ENCODE data around the gene BLOC1S1. TPM values are rescaled to one million over a fixed set of nuclear protein-coding genes. Genes with fewer than 3 reads are reported as not detected.

The BLOC1S1 gene
- 10 to 100 TPM; 89.9 to 93.6 TPM for total RNA-seq

GRCh38 chr12:55715833-55716581 lies at the start of gene BLOC1S1:
TSS of gene BLOC1S1 (plus strand) at chr12:55716046. CDS start at chr12:55716052, 6 bp downstream.
- CTCF ChIA-PET: interaction anchor here (0.6 to 2.6 kb wide), 5 partner anchors 9 to 246 kb away, joined by 3 to 16 read pairs (median 6); partner anchors contain the start of gene CD63
- POLR2A ChIA-PET: interaction anchor here (0.7 to 1.1 kb wide), 4 partner anchors 13 to 101 kb away, joined by 3 to 7 read pairs (median 4); partner anchors contain the start of gene SARNP

- ChIA-PET POLR2A (no interaction called here), CTCF (interaction anchor here (0.9 to 1.1 kb wide), 2 partner anchors 11 to 22 kb away, joined by 3 to 4 read pairs; no protein-coding TSS in a partner anchor)
Observed at GRCh38 chr12:55666508-55666907, 49.3 kb upstream of the BLOC1S1 start.

GRCh38 chr12:55670276-55670675 lies 45.6 kb upstream of the BLOC1S1 start:
- ChIA-PET CTCF (interaction anchor here (1.7 kb wide), 1 partner anchor 14 kb away, joined by 9 read pairs; no protein-coding TSS in a partner anchor), POLR2A (no interaction called here)

- ChIA-PET POLR2A (no interaction called here), CTCF (no interaction called here)
Observed at GRCh38 chr12:55671746-55672145, 44.1 kb upstream of the BLOC1S1 start.

GRCh38 chr12:55673638-55674037 lies 42.2 kb upstream of the BLOC1S1 start:
- ChIA-PET CTCF (interaction anchor here (0.6 to 1.8 kb wide), 2 partner anchors 17 to 18 kb away, joined by 3 to 4 read pairs; no protein-coding TSS in a partner anchor), POLR2A (no interaction called here)

- ChIA-PET POLR2A (no interaction called here), CTCF (interaction anchor here (1.2 to 1.5 kb wide), 2 partner anchors 19 to 487 kb away, joined by 3 to 4 read pairs; no protein-coding TSS in a partner anchor)
Observed at GRCh38 chr12:55675666-55676065, 40.2 kb upstream of the BLOC1S1 start.

GRCh38 chr12:55676707-55677106 lies 39.1 kb upstream of the BLOC1S1 start:
- ChIA-PET POLR2A (no interaction called here), CTCF (interaction anchor here (1.2 kb wide), 1 partner anchor 20 kb away, joined by 4 read pairs; no protein-coding TSS in a partner anchor)

GRCh38 chr12:55679691-55680090 lies 36.2 kb upstream of the BLOC1S1 start:
- ChIA-PET CTCF (no interaction called here), POLR2A (no interaction called here)

GRCh38 chr12:55681142-55682077 lies 34.4 kb upstream of the BLOC1S1 start:
- ChIA-PET POLR2A (interaction anchor here (0.7 kb wide), 1 partner anchor 710 kb away, joined by 6 read pairs; no protein-coding TSS in a partner anchor), CTCF (interaction anchor here (0.8 to 1.0 kb wide), 3 partner anchors 25 to 56 kb away, joined by 3 to 4 read pairs (median 3); no protein-coding TSS in a partner anchor)

- ChIA-PET CTCF (interaction anchor here (0.8 kb wide), 1 partner anchor 24 kb away, joined by 3 read pairs; no protein-coding TSS in a partner anchor), POLR2A (interaction anchor here (0.7 kb wide), 1 partner anchor 710 kb away, joined by 6 read pairs; no protein-coding TSS in a partner anchor)
Observed at GRCh38 chr12:55682087-55682796, 33.6 kb upstream of the BLOC1S1 start.

- ChIA-PET CTCF (interaction anchor here (0.9 kb wide), 1 partner anchor 27 kb away, joined by 4 read pairs; no protein-coding TSS in a partner anchor), POLR2A (no interaction called here)
Observed at GRCh38 chr12:55683676-55684075, 32.2 kb upstream of the BLOC1S1 start.

- ChIA-PET CTCF (no interaction called here), POLR2A (no interaction called here)
Observed at GRCh38 chr12:55684761-55685370, 31.0 kb upstream of the BLOC1S1 start.

- CTCF ChIA-PET: no interaction called here
- POLR2A ChIA-PET: no interaction called here
Observed at GRCh38 chr12:55685671-55686070, 30.2 kb upstream of the BLOC1S1 start.

GRCh38 chr12:55686366-55687010 lies 29.4 kb upstream of the BLOC1S1 start:
- ChIA-PET CTCF (interaction anchor here (0.7 to 1.1 kb wide), 2 partner anchors 32 to 58 kb away, joined by 3 to 7 read pairs; no protein-coding TSS in a partner anchor), POLR2A (no interaction called here)

GRCh38 chr12:55687746-55688145 lies 28.1 kb upstream of the BLOC1S1 start:
- ChIA-PET POLR2A (no interaction called here), CTCF (interaction anchor here (1.3 kb wide), 1 partner anchor 51 kb away, joined by 3 read pairs; no protein-coding TSS in a partner anchor)

- ChIA-PET CTCF (interaction anchor here (1.3 kb wide), 1 partner anchor 49 kb away, joined by 3 read pairs; no protein-coding TSS in a partner anchor), POLR2A (no interaction called here)
Observed at GRCh38 chr12:55688716-55689655, 26.9 kb upstream of the BLOC1S1 start.
